Immature natural killer cell (primary cell): Measurements from ENCODE around the gene EFNA2. TPM values are rescaled to one million over a fixed set of nuclear protein-coding genes. Genes with fewer than 3 reads are reported as not detected.
A peak's percentile ranks its signal among the peaks of the same experiment; 100 is the strongest.
"Not testable (repeated sequence)": the region's sequence is repeated elsewhere in the genome, so short reads cannot be mapped to it uniquely, and the experiment has no call there.

ENCODE experiments used
- DNase-seq, 3 donors: peaks; one replicate each; pipeline ENCODE4 v3.0.0; 2022; ENCODE audit warnings: mixed read lengths in 1 of 3
- H3K27ac Mint-ChIP-seq, 6 donors: one replicate each; pipeline ENCODE4 v1.8.0; 2020; ENCODE audit warnings: mixed read lengths in 6 of 6, mild to moderate bottlenecking in 5 of 6, inconsistent platforms in 4 of 6, moderate library complexity in 3 of 6
- H3K27me3 Mint-ChIP-seq, 3 donors: one replicate each; pipeline ENCODE4 v1.8.0; 2020 to 2021; ENCODE audit warnings: low read depth in 3 of 3, mild to moderate bottlenecking in 3 of 3, mixed read lengths in 3 of 3, moderate library complexity in 3 of 3, inconsistent platforms in 1 of 3
- H3K36me3 Mint-ChIP-seq, 3 donors: one replicate each; pipeline ENCODE4 v1.8.0; 2020; ENCODE audit warnings: mixed read lengths in 3 of 3, inconsistent platforms in 2 of 3, mild to moderate bottlenecking in 2 of 3
- H3K4me1 Mint-ChIP-seq, 2 donors: one replicate each; pipeline ENCODE4 v1.8.0; 2020; ENCODE audit warnings: inconsistent platforms in 2 of 2, mild to moderate bottlenecking in 2 of 2, mixed read lengths in 2 of 2, moderate library complexity in 1 of 2
- H3K4me3 Mint-ChIP-seq, 5 donors: one replicate each; pipeline ENCODE4 v1.8.0; 2020; ENCODE audit warnings: mild to moderate bottlenecking in 5 of 5, mixed read lengths in 5 of 5, inconsistent platforms in 3 of 5, moderate library complexity in 3 of 5
- H3K9me3 Mint-ChIP-seq, 6 donors: one replicate each; pipeline ENCODE4 v1.8.0; 2020; ENCODE audit warnings: mild to moderate bottlenecking in 6 of 6, mixed read lengths in 6 of 6, inconsistent platforms in 4 of 6, moderate library complexity in 3 of 6
- polyA plus RNA-seq, 3 donors: library from polyadenylated mRNA; unstranded; fragments of 300-500 nt; fragmentation: Illumina TruSeq; gene quantifications; one replicate each; pipeline ENCODE4 v1.2.3, GENCODE V29; 2021

The EFNA2 gene
- polyA plus RNA-seq, 3 donors from 2014 or later, result not detected

DNA sequence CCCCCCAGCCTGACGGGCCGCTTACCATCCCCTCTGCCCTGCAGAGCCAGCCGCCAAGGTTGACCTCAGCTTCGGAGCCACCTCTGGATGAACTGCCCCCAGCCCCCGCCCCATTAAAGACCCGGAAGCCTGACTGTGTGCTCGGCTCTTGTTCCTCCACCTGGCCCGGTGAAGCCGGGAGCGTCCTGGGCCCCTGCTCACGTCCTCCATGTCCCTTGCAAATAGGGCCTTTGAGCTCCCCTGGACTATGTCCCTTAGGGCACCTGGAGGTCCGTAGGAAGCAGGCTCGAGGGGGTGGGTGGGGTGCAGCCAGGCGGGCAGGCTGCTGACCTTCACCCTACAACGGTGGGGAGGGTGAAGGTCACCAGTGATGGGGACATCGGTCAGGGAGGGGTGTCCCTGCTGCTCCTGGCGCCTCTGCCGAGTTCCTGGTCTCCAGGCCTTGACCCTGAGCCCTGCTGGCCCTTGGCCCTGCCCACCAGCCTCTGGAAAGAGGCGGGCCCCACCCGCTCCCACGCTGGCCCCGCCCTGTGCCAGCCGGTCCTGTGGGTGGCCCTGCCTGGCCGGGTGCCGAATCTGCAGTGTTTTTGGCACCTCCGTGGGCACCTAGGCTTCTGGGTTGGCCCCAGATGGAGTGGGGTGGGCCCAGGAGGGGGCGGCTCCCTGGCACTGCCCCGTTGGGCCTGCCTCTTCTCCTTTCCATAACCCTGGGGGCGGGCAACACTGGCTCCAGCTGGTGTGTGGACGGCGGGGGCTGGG lies 40.8 kb upstream of the EFNA2 start:
- Mint-ChIP-seq H3K27me3 (peaks cover 9 to 19% (median 13%) of the 10 kb centered on the region in 3 donors), H3K36me3 (peaks cover 0 to 4% (median 4%) of the 10 kb centered on the region in 3 donors), H3K9me3 (no peaks in the 10 kb centered on the region), H3K4me1 (peaks cover 13 to 27% of the 10 kb centered on the region in 2 donors), H3K4me3 (peak overlapping the region; percentile 67 to 84 (median 81)), H3K27ac (peak overlapping the region; percentile 85 to 98 (median 92))
- DNase-seq, result peak in 1 of 3 donors; percentile 55

DNA sequence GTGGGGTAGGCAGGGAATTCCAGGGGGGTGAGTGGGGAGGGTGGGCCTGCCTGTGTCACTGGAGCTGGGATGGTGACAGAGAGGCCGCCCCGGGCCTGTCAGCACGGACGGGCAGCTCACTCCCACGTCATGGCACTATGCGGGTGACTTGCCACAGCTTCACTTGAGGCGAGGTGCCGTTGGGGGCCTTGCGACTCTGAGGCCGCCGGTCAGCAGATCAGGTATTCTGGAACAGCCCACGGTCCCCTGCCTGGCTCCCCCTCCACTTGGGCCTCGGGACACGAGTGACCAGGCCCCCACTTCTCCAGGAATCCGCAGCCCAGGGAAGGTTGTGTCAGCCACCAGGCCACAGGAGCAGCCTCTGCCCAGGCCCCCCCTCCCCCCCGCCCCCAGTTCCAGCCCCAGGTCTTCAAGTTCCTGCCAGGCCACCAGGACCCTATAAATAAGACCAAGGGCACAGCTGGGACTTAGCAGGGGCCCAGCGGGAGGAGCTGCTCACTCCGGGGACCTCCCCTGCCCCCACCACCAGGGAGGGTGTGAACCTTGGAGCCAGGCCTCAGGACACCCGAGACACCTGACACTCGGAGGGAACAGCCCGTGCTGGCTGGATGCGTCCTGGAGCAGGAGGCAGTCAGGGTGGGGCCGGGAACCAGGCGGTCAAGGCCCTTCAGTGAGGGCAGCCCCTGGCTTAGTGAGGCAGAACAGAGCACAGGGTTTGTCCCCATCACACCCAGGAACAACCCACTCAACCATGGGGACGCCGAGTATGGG lies 40.0 kb upstream of the EFNA2 start:
- Mint-ChIP-seq H3K27me3 (peaks cover 9 to 20% (median 14%) of the 10 kb centered on the region in 3 donors), H3K27ac (peak overlapping the region in 1 of 6 donors; percentile 17), H3K4me1 (peaks cover 13 to 26% of the 10 kb centered on the region in 2 donors), H3K9me3 (no peaks in the 10 kb centered on the region), H3K36me3 (peaks cover 0 to 5% (median 4%) of the 10 kb centered on the region in 3 donors), H3K4me3 (no peak overlapping the region)
- DNase-seq, result no peak

DNA sequence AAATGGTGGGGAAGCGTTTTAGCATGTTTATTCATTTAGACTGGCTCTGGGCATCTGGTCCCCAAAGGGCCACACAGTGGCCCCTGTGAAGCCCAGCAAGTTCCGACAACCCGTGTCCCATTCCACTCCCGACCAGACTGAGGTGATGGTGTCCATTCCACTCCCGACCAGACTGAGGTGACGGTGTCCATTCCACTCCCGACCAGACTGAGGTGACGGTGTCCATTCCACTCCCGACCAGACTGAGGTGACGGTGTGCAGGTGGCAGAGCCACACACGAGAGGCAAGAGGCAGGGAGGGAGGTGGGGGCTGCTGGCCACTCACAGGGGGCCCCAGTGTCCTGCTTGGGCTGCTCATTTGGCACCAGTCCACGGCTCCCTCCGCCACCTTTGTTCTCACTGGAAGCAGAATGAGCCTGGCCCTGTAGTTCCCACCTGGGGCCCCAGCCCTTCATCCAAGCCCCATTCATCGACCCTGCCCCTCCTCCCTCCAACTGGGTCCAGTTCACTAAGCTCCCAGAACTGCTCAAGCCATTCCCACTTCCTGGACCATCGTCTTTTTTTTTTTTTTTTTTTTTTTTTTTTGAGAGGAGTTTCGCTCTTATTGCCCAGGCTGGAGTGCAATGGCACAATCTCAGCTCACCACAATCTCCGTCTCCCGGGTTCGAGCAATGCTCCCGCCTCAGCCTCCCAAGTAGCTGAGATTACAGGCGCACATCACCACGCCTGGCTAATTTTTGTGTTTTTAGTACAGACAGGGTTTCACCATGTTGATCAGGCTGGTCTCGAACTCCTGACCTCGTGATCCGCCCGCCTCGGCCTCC lies 39.2 kb upstream of the EFNA2 start:
- Mint-ChIP-seq H3K27me3 (peaks cover 13 to 24% (median 16%) of the 10 kb centered on the region in 3 donors), H3K4me1 (peaks cover 9 to 18% of the 10 kb centered on the region in 2 donors), H3K4me3 (peak overlapping the region in 1 of 5 donors; percentile 13), H3K27ac (peak overlapping the region in 5 of 6 donors; percentile 30 to 71 (median 35))
- not testable (repeated sequence) for H3K9me3 Mint-ChIP-seq, H3K36me3 Mint-ChIP-seq, DNase-seq

DNA sequence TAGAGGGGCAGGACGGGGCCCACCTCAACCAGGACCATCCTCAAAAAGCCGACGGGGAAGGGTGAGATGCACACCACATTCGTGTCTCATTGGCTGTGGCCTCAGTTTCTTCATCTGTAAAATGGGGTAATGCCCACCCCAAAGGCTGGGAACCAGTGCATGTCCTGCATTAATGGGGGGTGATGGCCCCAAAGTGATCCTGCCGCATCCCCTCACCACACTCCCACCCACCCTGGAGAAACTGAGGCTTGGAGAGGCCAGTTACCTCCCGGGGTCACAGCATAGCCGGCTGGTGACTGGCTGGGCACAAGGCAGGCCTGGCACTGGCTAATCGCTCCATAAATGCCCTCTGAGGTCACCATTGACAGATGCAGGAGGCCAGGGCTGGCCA lies 37.9 kb upstream of the EFNA2 start:
- Mint-ChIP-seq H3K4me3 (peak overlapping the region in 3 of 5 donors; percentile 14 to 75 (median 61)), H3K27me3 (peaks cover 23 to 32% (median 25%) of the 10 kb centered on the region in 3 donors), H3K9me3 (no peaks in the 10 kb centered on the region), H3K36me3 (peaks cover 0 to 11% (median 5%) of the 10 kb centered on the region in 3 donors), H3K4me1 (peaks cover 6 to 10% of the 10 kb centered on the region in 2 donors), H3K27ac (peak overlapping the region; percentile 23 to 89 (median 74))
- no peak for DNase-seq

DNA sequence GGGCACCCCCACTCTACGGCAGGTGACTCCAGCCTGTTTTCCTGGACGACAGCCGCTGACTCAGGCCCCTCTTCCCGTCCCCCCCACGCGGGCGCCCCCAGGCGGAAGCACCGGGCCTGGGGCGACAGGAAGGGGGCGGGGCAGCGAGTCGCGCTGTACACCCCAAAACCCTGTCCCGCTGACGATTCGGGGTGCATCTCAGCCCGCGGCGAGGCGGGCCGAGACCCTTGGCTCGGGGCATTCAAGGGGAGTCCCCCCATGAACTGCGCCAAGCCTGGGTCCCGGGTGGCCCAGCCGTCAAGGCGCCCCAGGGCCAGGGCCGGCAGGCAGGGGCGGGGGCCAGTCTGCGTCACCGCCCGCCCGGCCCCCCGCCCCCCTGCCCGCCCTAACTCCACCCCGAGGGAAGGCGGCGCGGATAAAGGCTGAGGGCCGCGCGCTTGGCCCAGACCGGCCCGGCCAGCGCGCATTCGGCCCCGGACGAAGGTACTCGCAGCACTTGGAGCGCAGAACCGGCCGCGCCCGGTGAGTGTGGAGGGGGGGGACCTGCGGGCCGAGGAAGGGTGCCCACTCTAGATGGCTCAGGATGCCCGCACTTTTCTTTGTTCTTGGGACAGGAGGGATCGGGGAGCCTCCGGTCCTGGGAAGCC lies 37.4 kb upstream of the EFNA2 start, which contains the start of gene MIDN:
Gene MIDN (plus strand): TSS at position 445 of the 647 bp plus-strand sequence. CDS start 1,714 bp downstream, outside the sequence.
- H3K4me3 Mint-ChIP-seq, result peak within 1 kb of the TSS; percentile 74 to 83 (median 75)
- peaks cover 24 to 37% (median 28%) of the 10 kb centered on the region in 3 donors for H3K27me3 Mint-ChIP-seq

DNA sequence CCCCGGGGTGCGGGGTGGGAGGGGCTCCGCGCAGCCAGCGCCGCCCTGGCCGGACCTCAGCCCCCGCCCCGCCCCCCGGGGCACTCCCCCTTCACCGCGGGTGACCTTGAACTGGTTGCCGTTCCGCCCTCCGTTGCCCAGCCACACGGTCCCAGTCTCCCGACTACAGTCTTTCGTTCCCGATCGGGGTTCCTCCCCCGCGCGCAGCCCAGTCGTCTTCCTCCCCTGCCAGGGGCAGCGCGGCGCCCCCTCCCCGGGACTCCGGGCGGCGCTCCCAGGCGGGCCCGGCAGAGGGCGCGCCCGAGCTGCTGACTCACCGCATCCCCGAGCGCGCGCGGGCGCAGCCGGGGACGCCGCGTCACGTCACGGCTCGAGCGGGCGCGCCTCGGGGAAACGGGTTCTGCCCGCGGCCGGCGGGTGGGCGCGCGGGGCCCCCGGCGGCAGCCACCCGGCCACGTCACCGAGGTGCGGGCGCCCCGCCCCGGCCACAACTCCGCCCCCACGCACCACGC lies 36.8 kb upstream of the EFNA2 start:
- peak; percentile 91 to 94 (median 92) for DNase-seq
- H3K4me1 Mint-ChIP-seq, result peaks cover 9 to 10% of the 10 kb centered on the region in 2 donors
- no peaks in the 10 kb centered on the region for H3K9me3 Mint-ChIP-seq
- peak overlapping the region; percentile 74 to 83 (median 75) for H3K4me3 Mint-ChIP-seq
- H3K36me3 Mint-ChIP-seq, result peaks cover 0 to 14% (median 5%) of the 10 kb centered on the region in 3 donors
- peak overlapping the region; percentile 39 to 88 (median 78) for H3K27ac Mint-ChIP-seq
- peaks cover 28 to 41% (median 33%) of the 10 kb centered on the region in 3 donors for H3K27me3 Mint-ChIP-seq

More for the DNA sequence above, 37.4 kb upstream of the EFNA2 start, which contains the start of gene MIDN:
- Mint-ChIP-seq H3K27ac (peak within 1 kb of the TSS; percentile 55 to 91 (median 86)), H3K36me3 (peaks cover 0 to 11% (median 5%) of the 10 kb centered on the region in 3 donors), H3K9me3 (no peaks in the 10 kb centered on the region), H3K4me1 (peaks cover 6 to 7% of the 10 kb centered on the region in 2 donors)
- DNase-seq, result peak; percentile 83 to 85 (median 83)

DNA sequence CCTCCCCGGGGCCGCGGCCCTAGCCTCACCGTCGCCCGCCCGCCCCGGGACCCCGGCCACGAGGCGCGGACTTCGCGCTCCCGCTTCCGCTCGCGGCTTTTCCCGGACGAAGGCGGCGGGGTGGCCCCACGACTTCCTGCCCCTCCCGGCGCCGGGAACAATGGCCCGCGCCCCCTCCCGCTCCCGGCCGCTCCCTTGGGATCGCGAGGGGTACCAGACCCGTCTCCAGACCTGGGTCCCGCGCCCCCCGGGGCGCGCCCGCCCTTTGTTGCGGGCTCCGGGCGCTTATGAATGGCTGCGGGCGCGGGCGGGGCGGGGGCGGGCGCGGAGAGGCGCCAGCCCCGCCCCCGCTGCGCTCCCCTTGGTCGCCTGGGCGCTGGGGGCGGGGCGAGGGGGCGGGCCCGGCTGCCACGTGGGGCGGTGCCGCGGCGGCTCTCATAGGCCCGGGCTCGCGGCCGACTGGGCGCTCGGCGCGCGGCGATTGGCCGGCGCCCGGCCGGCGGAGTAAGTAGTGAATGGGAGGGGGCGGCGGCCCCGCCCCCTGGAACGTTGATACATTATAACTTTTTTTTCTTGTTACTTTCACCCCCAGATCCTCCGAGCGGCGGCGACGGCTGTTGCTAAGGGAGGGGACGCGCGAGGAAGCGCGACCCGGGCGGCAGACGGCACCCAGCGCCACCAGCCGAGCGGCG lies 36.2 kb upstream of the EFNA2 start:
- Mint-ChIP-seq H3K4me1 (peaks cover 9 to 10% of the 10 kb centered on the region in 2 donors), H3K9me3 (no peaks in the 10 kb centered on the region)

DNA sequence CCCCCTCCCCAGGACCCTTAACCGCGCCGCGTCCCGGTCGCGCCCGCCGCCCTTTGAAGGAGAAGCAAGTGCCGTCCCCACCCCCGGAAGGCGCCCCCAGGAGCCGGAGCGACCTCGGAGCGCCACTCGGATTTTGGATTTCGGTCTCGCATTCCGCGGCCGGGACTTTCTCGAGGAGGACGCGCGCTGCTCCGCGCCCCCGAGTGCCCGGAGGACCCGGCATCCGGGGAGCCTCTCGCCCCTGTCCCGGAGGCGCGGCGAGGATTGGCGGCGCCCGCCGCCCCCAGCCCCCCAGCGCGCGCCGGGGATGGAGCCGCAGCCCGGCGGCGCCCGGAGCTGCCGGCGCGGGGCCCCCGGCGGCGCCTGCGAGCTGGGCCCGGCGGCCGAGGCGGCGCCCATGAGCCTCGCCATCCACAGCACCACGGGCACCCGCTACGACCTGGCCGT lies 35.7 kb upstream of the EFNA2 start:
- peaks cover 0 to 20% (median 5%) of the 10 kb centered on the region in 3 donors for H3K36me3 Mint-ChIP-seq
- no peak for DNase-seq
- peaks cover 11 to 12% of the 10 kb centered on the region in 2 donors for H3K4me1 Mint-ChIP-seq
- peak overlapping the region; percentile 83 to 91 (median 89) for H3K4me3 Mint-ChIP-seq
- peaks cover 35 to 52% (median 40%) of the 10 kb centered on the region in 3 donors for H3K27me3 Mint-ChIP-seq
- peak overlapping the region in 5 of 6 donors; percentile 91 to 96 (median 92) for H3K27ac Mint-ChIP-seq
- no peaks in the 10 kb centered on the region for H3K9me3 Mint-ChIP-seq

More for the DNA sequence above, 36.2 kb upstream of the EFNA2 start:
- Mint-ChIP-seq H3K4me3 (peak overlapping the region; percentile 83 to 91 (median 89)), H3K27me3 (peaks cover 30 to 47% (median 35%) of the 10 kb centered on the region in 3 donors), H3K27ac (peak overlapping the region; percentile 88 to 96 (median 92)), H3K36me3 (peaks cover 0 to 14% (median 5%) of the 10 kb centered on the region in 3 donors)
- peak; percentile 91 to 96 (median 95) for DNase-seq

DNA sequence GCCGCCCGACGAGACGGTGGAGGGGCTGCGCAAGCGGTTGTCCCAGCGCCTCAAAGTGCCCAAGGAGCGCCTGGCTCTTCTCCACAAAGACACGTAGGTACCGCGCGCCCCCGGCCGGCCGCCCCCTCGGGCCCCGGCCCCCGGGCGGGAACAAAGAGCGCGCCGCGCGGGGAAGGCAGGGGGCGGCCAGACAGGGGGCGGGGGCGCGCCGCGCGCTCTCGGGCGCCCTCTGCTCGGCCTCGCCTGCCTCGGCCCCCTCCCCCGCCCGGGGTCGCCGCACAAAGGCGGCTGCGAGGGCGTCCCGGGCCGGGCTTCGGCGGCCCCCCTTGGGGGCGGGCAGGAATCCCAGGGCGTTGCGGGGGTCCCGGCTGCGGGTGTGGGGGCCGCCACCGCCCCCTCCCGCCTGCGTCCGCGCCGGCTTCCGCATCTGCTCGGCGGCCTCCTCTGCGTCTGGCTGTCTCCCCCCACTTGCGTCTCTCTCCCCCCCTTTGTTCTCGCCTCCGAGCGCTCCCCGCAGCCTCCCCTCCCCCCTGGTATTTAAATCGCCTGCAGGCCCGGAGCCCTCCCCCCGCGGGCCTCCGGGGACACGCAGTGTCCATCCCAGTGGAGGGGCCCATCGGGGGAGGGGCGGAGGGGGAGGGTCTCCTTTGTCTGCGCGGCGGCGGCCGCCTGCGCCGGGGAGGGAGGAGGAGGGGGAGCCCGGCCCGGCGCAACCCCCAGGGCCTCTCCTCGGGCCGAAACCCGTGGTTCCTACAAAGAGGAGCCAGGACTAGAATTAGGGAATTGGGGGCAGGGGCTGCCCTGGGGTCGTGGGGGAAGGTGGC lies 35.0 kb upstream of the EFNA2 start:
- Mint-ChIP-seq H3K27me3 (peaks cover 37 to 59% (median 45%) of the 10 kb centered on the region in 3 donors), H3K27ac (peak overlapping the region; percentile 85 to 97 (median 95)), H3K4me3 (peak overlapping the region; percentile 93 to 95 (median 94)), H3K4me1 (peaks cover 11 to 17% of the 10 kb centered on the region in 2 donors), H3K36me3 (peaks cover 0 to 23% (median 5%) of the 10 kb centered on the region in 3 donors), H3K9me3 (no peaks in the 10 kb centered on the region)
- peak; percentile 76 to 86 (median 84) for DNase-seq

DNA sequence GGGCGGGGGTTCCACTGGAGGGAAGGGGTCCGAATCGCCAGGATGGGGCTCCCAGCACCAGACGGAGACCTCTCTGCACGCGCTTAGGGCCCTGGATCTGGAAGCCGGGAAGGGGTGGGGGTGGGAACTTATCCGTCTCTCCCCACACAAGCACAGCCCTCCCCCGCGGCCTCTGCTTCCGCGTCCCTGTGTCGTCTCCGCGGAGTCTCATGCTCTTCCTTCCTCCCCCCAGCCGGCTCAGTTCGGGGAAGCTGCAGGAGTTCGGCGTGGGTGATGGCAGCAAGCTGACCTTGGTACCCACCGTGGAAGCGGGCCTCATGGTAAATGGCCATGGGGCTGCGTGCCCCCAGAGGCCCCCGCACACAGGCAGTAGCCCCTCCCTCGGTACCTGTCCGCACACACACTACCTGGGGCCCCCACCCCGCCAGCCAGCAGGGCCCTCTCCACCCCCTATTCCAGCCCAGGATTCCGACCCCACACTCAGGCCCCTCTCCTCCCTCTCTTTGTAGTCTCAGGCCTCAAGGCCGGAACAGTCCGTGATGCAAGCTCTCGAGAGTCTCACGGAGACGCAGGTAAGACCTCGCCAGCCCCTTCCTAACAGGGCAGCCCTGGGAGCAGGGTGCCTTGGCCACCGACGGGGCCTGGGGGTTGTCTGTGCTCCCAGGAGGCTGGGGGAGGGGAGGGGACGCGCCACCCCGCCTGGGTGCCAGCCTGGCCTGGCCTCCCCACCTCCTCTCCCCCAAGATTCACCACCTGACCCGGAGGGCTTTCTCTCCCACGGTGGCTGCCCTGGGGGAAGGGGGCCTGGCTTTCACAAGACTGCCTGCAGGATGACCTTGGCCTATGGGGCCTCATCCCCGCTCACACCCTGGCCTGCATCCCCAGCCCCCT lies 34.1 kb upstream of the EFNA2 start:
- H3K27ac Mint-ChIP-seq, result peak overlapping the region; percentile 85 to 97 (median 95)
- H3K27me3 Mint-ChIP-seq, result peaks cover 45 to 68% (median 53%) of the 10 kb centered on the region in 3 donors
- no peaks in the 10 kb centered on the region for H3K9me3 Mint-ChIP-seq
- peaks cover 0 to 23% (median 5%) of the 10 kb centered on the region in 3 donors for H3K36me3 Mint-ChIP-seq
- peak overlapping the region; percentile 93 to 95 (median 94) for H3K4me3 Mint-ChIP-seq
- DNase-seq, result peak; percentile 57 to 66 (median 66)
- H3K4me1 Mint-ChIP-seq, result peaks cover 15 to 25% of the 10 kb centered on the region in 2 donors
